Trophoblast cell (in vitro differentiated cells and primary cell): Measurements from ENCODE around the gene CALCOCO1. TPM values are rescaled to one million over a fixed set of nuclear protein-coding genes. Genes with fewer than 3 reads are reported as not detected.

Experiments used
- DNase-seq, 2 donors: peaks; one replicate each; pipeline ENCODE4 v3.0.0-alpha.2; 2016
- H2AFZ ChIP-seq: 2 replicates; pipeline ENCODE4 v1.6.1; 2013; ENCODE audit warnings: low read length, moderate library complexity, mild to moderate bottlenecking; ENCODE audit not compliant: insufficient read depth, poor library complexity
- H2AK5ac ChIP-seq: 2 replicates; pipeline ENCODE4 v1.6.1; 2013; ENCODE audit warnings: mild to moderate bottlenecking, low read length
- H2BK120ac ChIP-seq: 2 replicates; pipeline ENCODE4 v1.6.1; 2013; ENCODE audit warnings: low read length, mild to moderate bottlenecking, moderate library complexity; ENCODE audit not compliant: insufficient read depth, poor library complexity
- H2BK12ac ChIP-seq: 2 replicates; pipeline ENCODE4 v1.6.1; 2013; ENCODE audit warnings: mild to moderate bottlenecking, low read length, moderate library complexity
- H2BK5ac ChIP-seq: 2 replicates; pipeline ENCODE4 v1.6.1; 2013; ENCODE audit warnings: low read length, low read depth, moderate library complexity, mild to moderate bottlenecking; ENCODE audit not compliant: poor library complexity
- H3K14ac ChIP-seq: 2 replicates; pipeline ENCODE4 v1.6.1; 2013; ENCODE audit warnings: mild to moderate bottlenecking, low read length
- H3K18ac ChIP-seq: 2 replicates; pipeline ENCODE4 v1.6.1; 2013; ENCODE audit warnings: mild to moderate bottlenecking, low read length
- H3K23ac ChIP-seq: 2 replicates; pipeline ENCODE4 v1.6.1; 2013; ENCODE audit warnings: low read length
- H3K27ac ChIP-seq: 2 replicates; pipeline ENCODE4 v1.5.1; 2013; ENCODE audit warnings: low read depth, mild to moderate bottlenecking, inconsistent platforms, low read length, moderate library complexity
- H3K27me3 ChIP-seq: 2 replicates; pipeline ENCODE4 v1.6.1; 2013; ENCODE audit warnings: inconsistent platforms, mild to moderate bottlenecking, low read length, moderate library complexity; ENCODE audit not compliant: insufficient read depth
- H3K36me3 ChIP-seq, 2 experiments: 1 replicate in 1 of 2; 2 replicates in 1 of 2; pipeline ENCODE4 v1.6.1; 2013; ENCODE audit warnings: low read length in 2 of 2, mild to moderate bottlenecking in 2 of 2, moderate library complexity in 1 of 2; ENCODE audit not compliant: insufficient read depth in 2 of 2, control insufficient read depth in 1 of 2
- H3K4ac ChIP-seq: 2 replicates; pipeline ENCODE4 v1.6.1; 2013; ENCODE audit warnings: low read depth, mild to moderate bottlenecking, low read length, moderate library complexity
- H3K4me1 ChIP-seq, 2 experiments: 1 replicate in 1 of 2; 2 replicates in 1 of 2; pipeline ENCODE4 v1.6.1; 2013; ENCODE audit warnings: low read length in 2 of 2, mild to moderate bottlenecking in 2 of 2, moderate library complexity in 1 of 2; ENCODE audit not compliant: insufficient read depth in 2 of 2, control insufficient read depth in 1 of 2
- H3K4me2 ChIP-seq: 2 replicates; pipeline ENCODE4 v1.6.1; 2013; ENCODE audit warnings: inconsistent platforms, mild to moderate bottlenecking, low read length, moderate library complexity
- H3K4me3 ChIP-seq: 2 replicates; pipeline ENCODE4 v1.5.1; 2013; ENCODE audit warnings: mild to moderate bottlenecking, low read depth, low read length, inconsistent platforms
- H3K79me1 ChIP-seq: one replicate; pipeline ENCODE4 v1.6.1; 2013; ENCODE audit warnings: low read length
- H3K79me2 ChIP-seq: 2 replicates; pipeline ENCODE4 v1.6.1; 2013; ENCODE audit warnings: low read length, mild to moderate bottlenecking; ENCODE audit not compliant: control insufficient read depth, insufficient read depth, poor library complexity
- H3K9ac ChIP-seq: 2 replicates; pipeline ENCODE4 v1.6.1; 2013; ENCODE audit warnings: mild to moderate bottlenecking, low read length
- H3K9me3 ChIP-seq: 2 replicates; pipeline ENCODE4 v1.6.1; 2013; ENCODE audit warnings: low read depth, mild to moderate bottlenecking, control low read depth, inconsistent platforms, low read length; ENCODE audit not compliant: insufficient read depth
- H4K12ac ChIP-seq: 2 replicates; pipeline ENCODE4 v1.6.1; 2013; ENCODE audit warnings: low read depth, mild to moderate bottlenecking, low read length, moderate library complexity
- H4K8ac ChIP-seq: 2 replicates; pipeline ENCODE4 v1.6.1; 2013; ENCODE audit warnings: low read depth, mild to moderate bottlenecking, low read length, moderate library complexity
- H4K91ac ChIP-seq: one replicate; pipeline ENCODE4 v1.6.1; 2013; ENCODE audit warnings: low read depth, mild to moderate bottlenecking, low read length, moderate library complexity
- WGBS: extraction: QIAGEN DNeasy Blood & Tissue Kit; methylation state at CpG from one replicate; pipeline ENCODE4 v1.1.7; 2013; ENCODE audit warnings: missing lambda C conversion rate; ENCODE audit not compliant: insufficient read length, insufficient coverage; ENCODE audit errors: extremely low coverage; 5-methylcytosine and 5-hydroxymethylcytosine counted together
- polyA plus RNA-seq: library from polyadenylated mRNA; stranded (reverse); fragments of 200-250 nt; gene quantifications from 2 replicates; pipeline ENCODE4 v1.2.3, GENCODE V29; 2013

CALCOCO1 gene
- polyA plus RNA-seq: 44.9 and 46.2 TPM in 2 replicates

DNA sequence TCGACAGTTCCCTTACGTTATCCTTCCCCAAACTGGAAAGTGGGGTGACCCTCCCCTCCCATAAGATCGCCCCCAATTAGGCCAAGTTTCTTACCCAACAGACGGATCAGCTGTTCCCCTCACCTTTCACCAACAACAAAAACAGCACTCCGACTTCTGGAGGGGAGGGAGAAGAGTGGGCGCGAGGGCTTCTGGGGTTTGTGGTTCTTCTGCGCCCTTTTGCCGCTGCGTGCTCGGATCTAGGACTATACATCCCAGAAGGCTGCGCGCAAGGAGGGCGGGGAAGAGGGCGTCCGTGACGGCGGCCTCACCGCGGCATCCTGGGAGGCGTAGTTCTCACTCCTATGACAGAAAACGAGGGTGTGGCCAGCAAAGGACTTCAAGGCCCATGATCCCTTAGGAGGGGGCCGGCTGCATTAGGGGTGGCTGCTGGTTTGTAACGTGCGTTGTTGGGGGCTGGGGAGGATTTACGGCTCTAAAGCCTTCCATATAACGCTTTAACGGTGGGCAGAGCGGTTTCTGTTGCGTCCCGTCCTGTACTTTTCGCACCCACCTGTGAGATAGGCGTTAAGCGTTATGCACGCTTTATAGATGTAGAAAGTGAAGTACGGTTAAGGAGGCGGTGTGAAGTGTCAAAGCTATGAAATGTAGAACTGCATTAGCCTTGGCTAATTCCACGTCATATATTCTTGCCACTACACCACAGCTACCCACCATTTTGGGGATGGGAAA is at the start of gene CALCOCO1:
TSS of gene CALCOCO1 (minus strand) at position 143 of the 732 bp plus-strand sequence. CDS start 2,210 bp downstream, outside the sequence.
- no peaks in the 10 kb centered on the region for H3K27me3 ChIP-seq
- no peak within 1 kb of the TSS for H2BK120ac ChIP-seq
- peak within 1 kb of the TSS; percentile 61 for H2AFZ ChIP-seq
- peaks cover 7 to 13% of the 10 kb centered on the region in 2 experiments for H3K36me3 ChIP-seq
- peak; percentile 98 for DNase-seq
- H3K9ac ChIP-seq: peak within 1 kb of the TSS; percentile 84
- H3K4me3 ChIP-seq: peak within 1 kb of the TSS; percentile 86
- H2BK5ac ChIP-seq: no peak within 1 kb of the TSS
- H3K79me1 ChIP-seq: no peaks in the 10 kb centered on the region
- H3K23ac ChIP-seq: no peak within 1 kb of the TSS
- no peak within 1 kb of the TSS for H3K18ac ChIP-seq
- peak within 1 kb of the TSS; percentile 18 for H4K91ac ChIP-seq
- peaks cover 4% of the 10 kb centered on the region in 2 experiments for H3K4me1 ChIP-seq
- H2BK12ac ChIP-seq: no peak within 1 kb of the TSS
- peak within 1 kb of the TSS; percentile 34 for H4K12ac ChIP-seq
- peak within 1 kb of the TSS; percentile 96 for H3K4me2 ChIP-seq
- no peak within 1 kb of the TSS for H3K4ac ChIP-seq
- H3K9me3 ChIP-seq: peaks cover 2% of the 10 kb centered on the region
- peak within 1 kb of the TSS; percentile 80 for H4K8ac ChIP-seq
- H2AK5ac ChIP-seq: no peak within 1 kb of the TSS
- H3K14ac ChIP-seq: peak within 1 kb of the TSS; percentile 16
- H3K27ac ChIP-seq: no peak within 1 kb of the TSS
- no peaks in the 10 kb centered on the region for H3K79me2 ChIP-seq
- no CpG with 5 or more reads among the region's 38 CpGs for WGBS

- H3K14ac ChIP-seq: no peak overlapping the region
- no peaks in the 10 kb centered on the region for H3K9me3 ChIP-seq
- H4K91ac ChIP-seq: no peak overlapping the region
- H3K4me1 ChIP-seq: no peaks in the 10 kb centered on the region
- H3K36me3 ChIP-seq: no peaks in the 10 kb centered on the region
- H3K27me3 ChIP-seq: no peaks in the 10 kb centered on the region
- H2BK120ac ChIP-seq: no peak overlapping the region
- H3K9ac ChIP-seq: no peak overlapping the region
- WGBS: no CpG with 5 or more reads among the region's 1 CpG
- H3K4me3 ChIP-seq: no peak overlapping the region
- no peak overlapping the region for H2AFZ ChIP-seq
- no peak overlapping the region for H4K12ac ChIP-seq
- no peak overlapping the region for H3K18ac ChIP-seq
- no peak overlapping the region for H3K4ac ChIP-seq
- H3K23ac ChIP-seq: no peak overlapping the region
- H4K8ac ChIP-seq: no peak overlapping the region
- H3K4me2 ChIP-seq: no peak overlapping the region
- H3K79me2 ChIP-seq: no peaks in the 10 kb centered on the region
- DNase-seq: no peak
- no peak overlapping the region for H2BK5ac ChIP-seq
- H2BK12ac ChIP-seq: no peak overlapping the region
- H3K27ac ChIP-seq: no peak overlapping the region
- no peak overlapping the region for H2AK5ac ChIP-seq
- no peaks in the 10 kb centered on the region for H3K79me1 ChIP-seq
Measured at GRCh38 chr12:53776872-53777271, 49.6 kb upstream of the CALCOCO1 start.

- Histone ChIP-seq H4K12ac (no peak overlapping the region), H3K4me1 (no peaks in the 10 kb centered on the region), H3K4me2 (no peak overlapping the region), H3K4ac (no peak overlapping the region), H3K36me3 (no peaks in the 10 kb centered on the region), H3K23ac (no peak overlapping the region), H3K9me3 (no peaks in the 10 kb centered on the region), H3K79me2 (no peaks in the 10 kb centered on the region), H3K18ac (no peak overlapping the region), H2BK5ac (no peak overlapping the region), H3K4me3 (no peak overlapping the region), H2BK12ac (no peak overlapping the region), H3K27ac (no peak overlapping the region), H4K8ac (no peak overlapping the region), H2AFZ (no peak overlapping the region), H3K14ac (no peak overlapping the region), H3K9ac (no peak overlapping the region), H3K79me1 (no peaks in the 10 kb centered on the region), H2AK5ac (no peak overlapping the region), H4K91ac (no peak overlapping the region), H3K27me3 (no peaks in the 10 kb centered on the region), H2BK120ac (no peak overlapping the region)
- no peak for DNase-seq
- no CpG with 5 or more reads among the region's 6 CpGs for WGBS
Measured at GRCh38 chr12:53775478-53776145, 48.4 kb upstream of the CALCOCO1 start.

GRCh38 chr12:53770281-53770680 is 43.0 kb upstream of the CALCOCO1 start:
- H2AFZ ChIP-seq: no peak overlapping the region
- H4K8ac ChIP-seq: no peak overlapping the region
- no peak overlapping the region for H4K12ac ChIP-seq
- H3K4me3 ChIP-seq: no peak overlapping the region
- H3K27me3 ChIP-seq: no peaks in the 10 kb centered on the region
- H3K4ac ChIP-seq: no peak overlapping the region
- no peak overlapping the region for H3K4me2 ChIP-seq
- no peaks in the 10 kb centered on the region for H3K4me1 ChIP-seq
- peaks cover 2% of the 10 kb centered on the region for H3K9me3 ChIP-seq
- H2BK120ac ChIP-seq: no peak overlapping the region
- no peaks in the 10 kb centered on the region for H3K79me1 ChIP-seq
- H2BK5ac ChIP-seq: no peak overlapping the region
- no peak for DNase-seq
- H3K79me2 ChIP-seq: no peaks in the 10 kb centered on the region
- H3K23ac ChIP-seq: no peak overlapping the region
- H3K36me3 ChIP-seq: no peaks in the 10 kb centered on the region
- H3K18ac ChIP-seq: no peak overlapping the region
- H2AK5ac ChIP-seq: no peak overlapping the region
- H3K9ac ChIP-seq: no peak overlapping the region
- H4K91ac ChIP-seq: no peak overlapping the region
- no peak overlapping the region for H2BK12ac ChIP-seq
- H3K27ac ChIP-seq: no peak overlapping the region
- H3K14ac ChIP-seq: no peak overlapping the region
